A549 (cell line): ENCODE measurements around the gene LDLRAD1. TPM values are rescaled to one million over a fixed set of nuclear protein-coding genes. Genes with fewer than 3 reads are reported as not detected.

ENCODE experiments used
- ATAC-seq, 2 experiments: fragments of 200-7000 bp in 1 of 2; fragments of >200 bp in 1 of 2; cut with Nextera tagmentation in 1 of 2; cut with Tn5 transposase in 1 of 2; 3 replicates each; pipeline versions ENCODE4 v1.8.0 to v1.9.1; 2018 to 2020; ENCODE audit warnings: mild to moderate bottlenecking in 1 of 2, moderate library complexity in 1 of 2
- CTCF ChIA-PET: fragments of 300-600 bp; sonication (Branson Sonifier 250); formaldehyde crosslinking; extraction: SDS; loops from one replicate; lab custom pipeline; 2021; ENCODE audit warnings: antibody characterized with exemption, inconsistent platforms; lab: Yijun Ruan, JAX
- POLR2A ChIA-PET: fragments of 350-600 bp; formaldehyde crosslinking; extraction: SDS; loops from one replicate; lab custom pipeline; 2021; ENCODE audit warnings: antibody characterized with exemption, inconsistent platforms; lab: Yijun Ruan, JAX
- DNase-seq, 2 experiments: peaks; one replicate each; pipeline versions ENCODE4 v3.0.0 to v3.0.0-alpha.2; 2011 to 2016; ENCODE audit warnings: low read depth in 1 of 2, low spot score in 1 of 2
- FAIRE-seq: peaks from 2 replicates; lab custom pipeline; 2011; peaks lifted over from hg19 to GRCh38; lab: Jason Lieb, UNC
- H3K27ac ChIP-seq, 2 experiments: fragments of >200 bp; sonication (Bioruptor Twin); formaldehyde crosslinking; 3 replicates each; pipeline ENCODE4 v1.5.1; 2016 to 2017
- H3K4me1 ChIP-seq: fragments of >200 bp; sonication (Bioruptor Twin); formaldehyde crosslinking; 3 replicates; pipeline ENCODE4 v1.6.1; 2016
- H3K4me2 ChIP-seq: fragments of >200 bp; sonication (Bioruptor Twin); formaldehyde crosslinking; 3 replicates; pipeline ENCODE4 v1.6.1; 2016
- H3K4me3 ChIP-seq: fragments of >200 bp; sonication (Bioruptor Twin); formaldehyde crosslinking; 3 replicates; pipeline ENCODE4 v1.5.1; 2016
- H3K9me3 ChIP-seq: fragments of >200 bp; sonication (Bioruptor Twin); formaldehyde crosslinking; 3 replicates; pipeline ENCODE4 v1.6.1; 2016
- ATOH8 ChIP-seq: fragments of 250-450 bp; sonication (Bioruptor Pico); IDR thresholded peaks from 2 replicates; pipeline ENCODE4 v1.5.0; 2020; ENCODE audit warnings: low read depth, mild to moderate bottlenecking, moderate library complexity
- BCL3 ChIP-seq: fragments of >200 bp; sonication (Bioruptor Twin); formaldehyde crosslinking; IDR thresholded peaks from 3 replicates; pipeline ENCODE4 v1.6.1; 2016
- CHD2 ChIP-seq: fragments of 150-350 bp; IDR thresholded peaks from 2 replicates; pipeline ENCODE4 v1.6.1; 2014; ENCODE audit warnings: low read length; ENCODE audit not compliant: partially characterized antibody
- CTCF ChIP-seq: fragments of >200 bp; sonication (Bioruptor Twin); formaldehyde crosslinking; IDR thresholded peaks from 3 replicates; pipeline ENCODE4 v1.5.1; 2016
- EHF ChIP-seq: fragments of 250-450 bp; sonication (Bioruptor Pico); IDR thresholded peaks from 2 replicates; pipeline ENCODE4 v1.5.0; 2020; ENCODE audit warnings: mild to moderate bottlenecking
- EHMT2 ChIP-seq: fragments of 200-600 bp; sonication (generic); IDR thresholded peaks from 2 replicates; pipeline ENCODE4 v1.6.1; 2016; ENCODE audit warnings: antibody characterized with exemption, low read depth, mild to moderate bottlenecking, moderate library complexity
- FOSL2 ChIP-seq, 2 experiments: fragments of 450-650 bp in 1 of 2; fragments of >200 bp in 1 of 2; sonication (Bioruptor Twin) in 1 of 2; formaldehyde crosslinking; IDR thresholded peaks; 2 replicates each; pipeline versions ENCODE4 v1.5.0 to v1.6.1; 2016 to 2020; ENCODE audit warnings: mild to moderate bottlenecking in 1 of 2, moderate library complexity in 1 of 2
- FOXS1 ChIP-seq: fragments of 250-450 bp; sonication (Bioruptor Pico); IDR thresholded peaks from 2 replicates; pipeline ENCODE4 v1.5.0; 2020; ENCODE audit warnings: mild to moderate bottlenecking, moderate library complexity
- HEYL ChIP-seq: fragments of 250-450 bp; sonication (Bioruptor Pico); IDR thresholded peaks from 2 replicates; pipeline ENCODE4 v1.8.0; 2021; ENCODE audit warnings: mild to moderate bottlenecking, moderate library complexity
- HOXB13 ChIP-seq: fragments of 250-450 bp; sonication (Bioruptor Pico); IDR thresholded peaks from 2 replicates; pipeline ENCODE4 v1.5.0; 2020; ENCODE audit warnings: low read depth, mild to moderate bottlenecking, moderate library complexity
- JUN ChIP-seq, 2 experiments: fragments of >200 bp; sonication (Bioruptor Twin); formaldehyde crosslinking; IDR thresholded peaks; 2 replicates in 1 of 2; 3 replicates in 1 of 2; pipeline ENCODE4 v1.6.1; 2016 to 2017
- MAX ChIP-seq: IDR thresholded peaks from 2 replicates; pipeline ENCODE4 v1.6.1; 2012
- POLR2AphosphoS2 ChIP-seq: conservative IDR thresholded peaks from 2 replicates; pipeline ENCODE4 v1.6.1; 2012; ENCODE audit warnings: low read length, improper control_type of control experiment, inconsistent platforms
- REST ChIP-seq: fragments of 200-600 bp; sonication (generic); IDR thresholded peaks from 2 replicates; pipeline ENCODE4 v1.6.1; 2016; ENCODE audit warnings: antibody characterized with exemption, mild to moderate bottlenecking, moderate library complexity
- RNF2 ChIP-seq: fragments of 200-600 bp; sonication (generic); IDR thresholded peaks from 2 replicates; pipeline ENCODE4 v1.6.1; 2016; ENCODE audit warnings: low read depth, mild to moderate bottlenecking, antibody characterized with exemption, moderate library complexity, borderline replicate concordance
- SMC3 ChIP-seq: fragments of >200 bp; sonication (Bioruptor Twin); formaldehyde crosslinking; IDR thresholded peaks from 3 replicates; pipeline ENCODE4 v1.6.1; 2018; ENCODE audit warnings: inconsistent platforms
- TFCP2L1 ChIP-seq: fragments of 250-450 bp; sonication (Bioruptor Pico); IDR thresholded peaks from 2 replicates; pipeline ENCODE4 v1.5.0; 2021; ENCODE audit warnings: mild to moderate bottlenecking
- TP53 ChIP-seq: fragments of 250-450 bp; sonication (Bioruptor Pico); IDR thresholded peaks from 2 replicates; pipeline ENCODE4 v1.5.0; 2021; ENCODE audit warnings: mild to moderate bottlenecking, moderate library complexity
- USF2 ChIP-seq: fragments of 450-650 bp; IDR thresholded peaks from 2 replicates; pipeline ENCODE4 v1.6.1; 2014; ENCODE audit warnings: antibody characterized with exemption
- ZSCAN20 ChIP-seq: fragments of 250-450 bp; sonication (Bioruptor Pico); IDR thresholded peaks from 2 replicates; pipeline ENCODE4 v1.8.0; 2022; ENCODE audit warnings: mild to moderate bottlenecking, moderate library complexity
- WGBS: methylation state at CpG from one replicate; pipeline ENCODE4 v1.1.6; 2017; ENCODE audit errors: missing lambda C conversion rate; 5-methylcytosine and 5-hydroxymethylcytosine counted together
- polyA plus RNA-seq, 4 experiments: library from polyadenylated mRNA; depleted of rRNA in 3 of 4; stranded (reverse); fragments of >200 nt; fragmentation: RNase III in 1 of 4; extraction: RNeasy Plus Mini Kit Qiagen cat#74134 plus additional on column Dnase treatment in 1 of 4; gene quantifications; 2 replicates in 3 of 4; 3 replicates in 1 of 4; pipeline ENCODE4 v1.2.3, GENCODE V29; 2011 to 2017

LDLRAD1 gene
- polyA plus RNA-seq, 2 of the 4 experiments (the other 2 are of a cell fraction) = 0.06 TPM; not detected in 1

- ATAC-seq = no peak
- no peak for DNase-seq
- H3K4me3 ChIP-seq = no peak overlapping the region
- FAIRE-seq = no peak
- no peaks in the 10 kb centered on the region for H3K9me3 ChIP-seq
- CTCF ChIA-PET = no interaction called here
- 91% methylated on average over 6 of the region's 6 CpGs for WGBS
- H3K27ac ChIP-seq = no peak overlapping the region
- no peak overlapping the region for H3K4me2 ChIP-seq
- TF ChIP-seq RNF2 = no peak
- no peak for TF ChIP-seq POLR2AphosphoS2
- no peak for TF ChIP-seq USF2
- TF ChIP-seq REST = no peak
- no peak for TF ChIP-seq HEYL (CRISPR knock-in tag)
- TF ChIP-seq FOXS1 (CRISPR knock-in tag) = no peak
- TF ChIP-seq EHMT2 = no peak
- no peak for TF ChIP-seq EHF (CRISPR knock-in tag)
- TF ChIP-seq MAX = no peak
- TF ChIP-seq BCL3 = no peak
- TF ChIP-seq JUN (IDR thresholded peaks at IDR 0.05) = no peak
- no peak for TF ChIP-seq TP53 (CRISPR knock-in tag)
- TF ChIP-seq CTCF = no peak
- TF ChIP-seq CHD2 = no peak
- TF ChIP-seq SMC3 = no peak
- TF ChIP-seq ZSCAN20 (CRISPR knock-in tag) = no peak
- no peaks in the 10 kb centered on the region for H3K4me1 ChIP-seq
- POLR2A ChIA-PET = no interaction called here
These were observed 36.8 kb downstream of the LDLRAD1 start for GRCh38 chr1:53981220-53981619.

- Histone ChIP-seq H3K4me2 (no peak overlapping the region), H3K9me3 (no peaks in the 10 kb centered on the region), H3K4me1 (no peaks in the 10 kb centered on the region), H3K4me3 (no peak overlapping the region), H3K27ac (no peak overlapping the region)
- ATAC-seq = no peak
- no peak for TF ChIP-seq POLR2AphosphoS2
- no peak for TF ChIP-seq FOSL2 (IDR thresholded peaks at IDR 0.05)
- TF ChIP-seq FOSL2 (CRISPR knock-in tag; IDR thresholded peaks at IDR 0.05) = no peak
- no peak for TF ChIP-seq ATOH8
- TF ChIP-seq CHD2 = no peak
- no peak for TF ChIP-seq HOXB13
- no peak for TF ChIP-seq TFCP2L1 (CRISPR knock-in tag)
- TF ChIP-seq RNF2 = no peak
- WGBS = 84% methylated on average over 13 of the region's 13 CpGs
- DNase-seq = no peak
- no peak for FAIRE-seq
- ChIA-PET POLR2A (no interaction called here), CTCF (interaction anchor here (1.8 to 3.4 kb wide), 2 partner anchors 12 to 119 kb away, joined by 6 to 9 read pairs; no protein-coding TSS in a partner anchor)
These were observed 38.1 kb downstream of the LDLRAD1 start for GRCh38 chr1:53979712-53980450.
